GM12801 (cell line): ENCODE results near the gene TMUB2.

ENCODE experiments used
- TF ChIP-seq, protein P1 (sequence below): IDR thresholded peaks from one replicate; pipeline ENCODE4 v1.5.1; 2011; ENCODE audit warnings: control low read depth; ENCODE audit not compliant: insufficient read length; ENCODE audit errors: extremely low read depth

Gene TMUB2

DNA sequence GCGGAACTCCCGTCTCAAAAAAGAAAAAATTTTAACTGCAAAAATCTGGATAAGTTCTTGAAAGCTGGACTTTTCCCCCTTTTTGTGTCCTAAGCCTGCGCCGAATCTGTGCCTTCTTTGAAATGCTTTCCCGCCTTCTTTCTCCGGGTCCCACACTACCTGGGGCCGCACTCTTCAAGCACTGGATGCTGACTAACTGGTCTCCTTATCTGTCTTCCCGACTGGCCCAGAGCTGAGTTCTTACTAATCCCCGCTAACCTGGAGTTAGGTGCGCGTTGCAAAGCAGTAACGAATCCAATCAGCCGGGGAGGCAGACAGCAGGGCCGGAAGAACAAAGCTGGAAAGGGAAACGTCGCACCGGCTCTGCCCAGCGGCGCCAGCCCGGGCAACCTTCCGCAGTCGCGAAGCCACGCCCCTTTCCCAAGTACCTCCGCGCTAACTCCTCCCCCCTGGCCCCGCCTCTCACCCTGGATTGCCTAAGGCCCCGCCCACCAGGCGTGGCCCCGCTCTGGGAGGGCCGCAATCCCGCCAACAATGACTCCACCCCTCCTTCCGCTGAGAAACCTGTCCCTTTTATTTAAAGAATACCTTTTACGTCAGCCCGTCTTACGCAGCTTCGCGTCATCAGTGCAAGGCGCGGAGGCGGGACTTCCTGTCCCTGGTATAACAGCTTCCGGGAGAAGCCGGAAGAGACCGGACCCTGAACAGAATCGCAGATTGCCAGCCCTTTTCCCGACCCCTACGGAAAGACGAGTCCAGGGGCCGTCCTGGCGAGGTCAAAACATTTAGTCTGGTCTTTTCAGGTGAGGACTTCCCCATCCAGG lies at the start of gene TMUB2:
TMUB2 (plus strand) TSS at position 666 of the 824 bp plus-strand sequence. CDS start 737 bp downstream, outside the sequence.
- TF ChIP-seq, protein P1, sequence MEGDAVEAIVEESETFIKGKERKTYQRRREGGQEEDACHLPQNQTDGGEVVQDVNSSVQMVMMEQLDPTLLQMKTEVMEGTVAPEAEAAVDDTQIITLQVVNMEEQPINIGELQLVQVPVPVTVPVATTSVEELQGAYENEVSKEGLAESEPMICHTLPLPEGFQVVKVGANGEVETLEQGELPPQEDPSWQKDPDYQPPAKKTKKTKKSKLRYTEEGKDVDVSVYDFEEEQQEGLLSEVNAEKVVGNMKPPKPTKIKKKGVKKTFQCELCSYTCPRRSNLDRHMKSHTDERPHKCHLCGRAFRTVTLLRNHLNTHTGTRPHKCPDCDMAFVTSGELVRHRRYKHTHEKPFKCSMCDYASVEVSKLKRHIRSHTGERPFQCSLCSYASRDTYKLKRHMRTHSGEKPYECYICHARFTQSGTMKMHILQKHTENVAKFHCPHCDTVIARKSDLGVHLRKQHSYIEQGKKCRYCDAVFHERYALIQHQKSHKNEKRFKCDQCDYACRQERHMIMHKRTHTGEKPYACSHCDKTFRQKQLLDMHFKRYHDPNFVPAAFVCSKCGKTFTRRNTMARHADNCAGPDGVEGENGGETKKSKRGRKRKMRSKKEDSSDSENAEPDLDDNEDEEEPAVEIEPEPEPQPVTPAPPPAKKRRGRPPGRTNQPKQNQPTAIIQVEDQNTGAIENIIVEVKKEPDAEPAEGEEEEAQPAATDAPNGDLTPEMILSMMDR: no peak

DNA sequence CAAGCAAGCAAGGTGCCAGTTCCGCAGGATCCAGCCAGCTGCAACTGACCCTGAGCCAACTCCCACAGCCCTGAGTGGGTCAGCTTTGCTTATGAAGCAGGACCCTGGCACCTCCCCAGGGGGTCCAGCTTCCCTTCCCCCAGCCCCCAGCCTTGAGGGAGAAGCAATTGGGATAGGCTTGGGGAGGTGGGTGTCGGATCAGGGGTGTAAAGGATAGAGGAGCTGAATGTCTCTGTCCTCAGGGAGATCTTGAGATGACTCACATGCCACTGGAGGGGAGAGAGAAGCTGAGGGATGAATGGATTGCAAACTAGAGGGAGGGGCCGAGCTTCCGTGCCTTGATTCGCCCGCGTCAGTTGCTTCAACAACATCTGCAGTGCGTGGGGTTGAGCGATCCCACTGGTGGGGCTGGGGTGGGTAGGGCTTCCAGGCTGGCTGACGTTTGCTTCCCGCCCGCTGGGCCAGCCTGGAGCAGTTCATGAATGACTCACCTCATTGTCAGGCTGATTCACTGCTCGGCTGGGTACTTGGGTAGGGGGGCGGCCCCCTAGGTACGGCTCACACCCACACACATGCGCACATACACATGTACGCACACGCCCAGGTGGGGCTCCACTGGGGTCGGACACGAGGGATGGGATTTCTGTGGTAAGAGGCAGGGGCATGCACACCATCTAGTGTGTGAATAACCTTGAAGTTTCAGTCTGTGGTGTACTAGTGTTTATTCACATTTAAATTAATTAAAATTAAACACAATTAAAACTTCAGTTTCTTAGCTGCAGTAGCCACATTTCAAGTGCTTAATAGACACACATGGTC lies 48.7 kb upstream of the TMUB2 start:
- TF ChIP-seq, protein P1: no peak

DNA sequence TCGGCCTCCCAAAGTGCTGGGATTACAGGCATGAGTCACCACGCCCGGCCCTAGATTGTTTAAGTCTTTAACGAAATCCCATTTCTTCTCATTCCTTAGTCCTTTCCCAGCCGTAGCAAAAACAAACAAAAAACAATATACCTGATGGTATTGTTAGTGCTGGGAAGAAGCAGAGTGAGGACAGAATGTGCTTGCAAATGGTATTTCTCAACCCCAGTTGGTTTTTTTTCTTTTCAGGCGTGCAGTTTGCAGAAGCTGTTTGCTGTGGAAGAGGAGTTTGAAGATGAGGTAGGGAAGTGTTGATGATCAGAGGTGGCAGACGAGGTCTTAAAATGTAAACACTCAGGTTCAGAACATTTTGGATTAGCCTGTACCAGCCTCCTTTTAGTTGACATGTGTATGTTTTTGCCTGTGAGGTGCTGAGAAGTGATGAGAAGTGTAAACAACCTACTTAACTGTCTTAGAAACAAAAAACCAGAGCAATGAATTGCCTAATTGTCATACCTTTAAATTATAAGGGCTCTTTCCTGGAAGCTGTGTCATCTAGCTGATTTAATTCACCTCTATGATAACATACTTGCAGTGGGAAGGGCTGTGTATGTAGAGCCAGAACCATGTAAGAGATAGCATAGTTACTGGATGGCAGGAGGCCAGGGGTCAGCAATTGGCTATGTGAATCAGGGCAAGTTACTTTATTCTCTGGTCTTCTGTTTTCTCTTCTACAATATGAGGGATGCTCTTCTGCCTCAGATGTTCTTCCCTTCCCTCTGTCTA lies 41.6 kb upstream of the TMUB2 start:
- TF ChIP-seq, protein P1: no peak

DNA sequence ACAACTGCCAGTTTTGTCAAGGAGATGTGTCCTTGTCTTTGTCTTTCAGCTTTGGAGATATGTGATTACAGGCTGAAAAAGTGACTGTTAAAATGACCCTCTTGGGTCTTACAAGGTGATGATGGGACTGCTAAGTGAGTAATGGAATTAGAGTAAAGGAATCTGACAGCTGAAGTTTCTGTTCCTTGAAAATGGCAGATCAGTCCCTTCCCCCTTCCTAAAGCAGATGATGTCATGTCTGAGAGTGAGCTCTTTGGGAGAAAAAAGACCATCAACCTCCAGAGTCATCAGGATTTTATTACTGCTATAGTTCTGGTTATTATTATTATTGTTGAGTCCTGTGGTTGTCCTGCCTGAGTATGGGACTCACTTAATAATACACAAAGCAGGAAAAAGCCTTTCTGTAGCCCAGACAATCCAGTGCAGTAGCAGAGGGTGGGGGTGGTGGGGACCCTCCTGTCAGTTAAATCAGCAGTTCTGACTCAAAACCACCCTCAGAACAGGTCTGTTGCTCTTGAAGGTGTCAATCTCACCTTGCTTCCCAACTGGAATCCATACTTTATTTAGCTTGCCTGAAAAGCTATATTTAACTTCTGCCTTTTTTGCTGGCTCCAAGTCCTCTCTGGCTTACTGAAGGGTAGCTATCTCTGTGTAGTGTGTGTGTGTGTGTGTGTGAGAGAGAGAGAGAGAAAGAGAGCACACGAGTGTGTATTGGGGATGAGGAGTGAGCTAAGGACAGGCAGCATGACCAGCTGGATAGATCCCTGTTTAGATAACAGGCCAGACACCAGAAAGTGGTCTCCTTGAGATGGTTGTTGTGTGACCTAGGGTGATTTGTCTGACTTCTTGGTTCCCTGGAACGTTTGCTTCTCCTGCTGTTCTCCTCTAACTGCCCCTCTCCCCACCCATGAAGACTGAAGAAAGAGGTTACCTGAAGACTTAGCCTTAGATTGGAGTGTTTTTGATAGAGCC lies 40.1 kb upstream of the TMUB2 start:
- TF ChIP-seq, protein P1: no peak

DNA sequence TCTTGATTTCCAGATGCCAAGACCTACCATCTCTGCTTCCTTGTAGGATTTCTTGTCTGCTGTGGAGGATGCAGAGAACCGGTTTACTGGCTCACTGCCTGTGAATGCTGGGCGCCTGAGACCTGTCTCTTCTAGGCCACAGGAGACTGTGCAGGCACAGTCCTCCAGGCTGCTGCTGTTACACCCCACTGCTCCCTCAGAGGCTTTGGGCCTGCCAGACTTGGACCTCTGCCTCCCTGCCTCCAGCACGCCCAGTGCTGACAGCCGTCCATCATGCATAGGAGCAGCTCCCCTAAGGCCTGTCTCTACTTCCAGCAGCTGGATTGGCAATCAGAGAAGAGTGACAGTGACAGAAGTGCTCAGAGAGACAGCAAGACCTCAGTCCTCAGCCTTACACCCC lies 39.0 kb upstream of the TMUB2 start:
- TF ChIP-seq, protein P1: no peak

DNA sequence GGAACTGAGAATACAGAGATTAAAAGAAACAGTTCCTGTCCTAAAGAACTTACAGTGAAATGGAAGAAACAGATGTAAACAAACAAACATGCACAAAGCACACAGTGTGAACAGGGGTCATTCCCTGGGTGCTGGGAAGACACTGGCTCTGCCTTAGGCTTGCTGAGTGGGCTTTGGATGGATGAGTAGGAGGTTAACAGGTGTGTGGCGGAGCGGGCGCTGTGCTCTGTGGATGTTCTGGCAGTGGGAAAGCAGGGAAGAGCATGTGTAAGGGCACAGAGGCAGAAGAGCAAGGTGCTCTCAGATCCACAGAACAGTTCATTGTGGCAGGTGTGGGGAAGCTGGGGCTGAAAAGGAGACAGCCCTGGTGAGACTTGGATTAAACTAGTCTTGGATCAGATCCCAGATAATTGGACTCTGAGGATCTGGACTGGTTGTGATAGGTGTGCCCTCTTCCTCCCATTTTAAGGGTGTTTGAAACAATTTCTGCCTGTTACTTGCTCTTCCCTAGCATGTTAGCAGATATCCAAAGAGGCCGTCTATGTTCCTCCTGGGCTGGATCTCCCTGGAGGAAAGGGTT lies 36.9 kb upstream of the TMUB2 start:
- TF ChIP-seq, protein P1: no peak
